ENCODE measurements around the gene WRAP73. TPM values are rescaled to one million over a fixed set of nuclear protein-coding genes. Genes with fewer than 3 reads are reported as not detected.

Gene WRAP73
- total RNA-seq, 1 donor from 2014 or later: 47.7 TPM

GRCh38 chr1:3628445-3628844 lies 21.5 kb downstream of the WRAP73 start:
- peaks cover 2% of the 10 kb centered on the region for H3K9me3 Mint-ChIP-seq (ENCODE audit: unreplicated experiment)
- peaks cover 7% of the 10 kb centered on the region for H3K27me3 Mint-ChIP-seq (ENCODE audit: unreplicated experiment)
- H3K36me3 Mint-ChIP-seq (ENCODE audit: unreplicated experiment): no peaks in the 10 kb centered on the region
- no peak for TF ChIP-seq CTCF (IDR thresholded peaks at IDR 0.05; ENCODE audit: partially characterized antibody, unreplicated experiment)
- H3K27ac Mint-ChIP-seq (ENCODE audit: unreplicated experiment): no peak overlapping the region
- DNase-seq: peak; percentile 2
- H3K4me1 Mint-ChIP-seq (ENCODE audit: low read depth, unreplicated experiment): peaks cover 9% of the 10 kb centered on the region
- no peak overlapping the region for H3K4me3 Mint-ChIP-seq (ENCODE audit: unreplicated experiment)

GRCh38 chr1:3627515-3628253 lies 22.2 kb downstream of the WRAP73 start:
- Mint-ChIP-seq H3K27me3 (ENCODE audit: unreplicated experiment) (peaks cover 7% of the 10 kb centered on the region), H3K4me1 (ENCODE audit: low read depth, unreplicated experiment) (peaks cover 9% of the 10 kb centered on the region), H3K9me3 (ENCODE audit: unreplicated experiment) (peaks cover 3% of the 10 kb centered on the region), H3K4me3 (ENCODE audit: unreplicated experiment) (no peak overlapping the region), H3K36me3 (ENCODE audit: unreplicated experiment) (no peaks in the 10 kb centered on the region), H3K27ac (ENCODE audit: unreplicated experiment) (no peak overlapping the region)
- DNase-seq: peak; percentile 10
- no peak for TF ChIP-seq CTCF (IDR thresholded peaks at IDR 0.05; ENCODE audit: partially characterized antibody, unreplicated experiment)

GRCh38 chr1:3626025-3626424 lies 23.9 kb downstream of the WRAP73 start:
- Mint-ChIP-seq H3K4me1 (ENCODE audit: low read depth, unreplicated experiment) (peaks cover 9% of the 10 kb centered on the region), H3K4me3 (ENCODE audit: unreplicated experiment) (peak overlapping the region; percentile 90), H3K9me3 (ENCODE audit: unreplicated experiment) (peaks cover 8% of the 10 kb centered on the region), H3K27ac (ENCODE audit: unreplicated experiment) (peak overlapping the region; percentile 86), H3K36me3 (ENCODE audit: unreplicated experiment) (no peaks in the 10 kb centered on the region), H3K27me3 (ENCODE audit: unreplicated experiment) (peaks cover 9% of the 10 kb centered on the region)
- DNase-seq: no peak
- no peak for TF ChIP-seq CTCF (IDR thresholded peaks at IDR 0.05; ENCODE audit: partially characterized antibody, unreplicated experiment)

GRCh38 chr1:3625151-3625907 lies 24.6 kb downstream of the WRAP73 start:
- Mint-ChIP-seq H3K4me1 (ENCODE audit: low read depth, unreplicated experiment) (peaks cover 7% of the 10 kb centered on the region), H3K27me3 (ENCODE audit: unreplicated experiment) (peaks cover 9% of the 10 kb centered on the region), H3K9me3 (ENCODE audit: unreplicated experiment) (peaks cover 8% of the 10 kb centered on the region), H3K36me3 (ENCODE audit: unreplicated experiment) (no peaks in the 10 kb centered on the region), H3K27ac (ENCODE audit: unreplicated experiment) (peak overlapping the region; percentile 86), H3K4me3 (ENCODE audit: unreplicated experiment) (peak overlapping the region; percentile 90)
- DNase-seq: peak; percentile 60
- no peak for TF ChIP-seq CTCF (IDR thresholded peaks at IDR 0.05; ENCODE audit: partially characterized antibody, unreplicated experiment)

All from glutamatergic neuron (in vitro differentiated cells).